Measurements from ENCODE around the gene L1CAM.

L1CAM gene, protein sequence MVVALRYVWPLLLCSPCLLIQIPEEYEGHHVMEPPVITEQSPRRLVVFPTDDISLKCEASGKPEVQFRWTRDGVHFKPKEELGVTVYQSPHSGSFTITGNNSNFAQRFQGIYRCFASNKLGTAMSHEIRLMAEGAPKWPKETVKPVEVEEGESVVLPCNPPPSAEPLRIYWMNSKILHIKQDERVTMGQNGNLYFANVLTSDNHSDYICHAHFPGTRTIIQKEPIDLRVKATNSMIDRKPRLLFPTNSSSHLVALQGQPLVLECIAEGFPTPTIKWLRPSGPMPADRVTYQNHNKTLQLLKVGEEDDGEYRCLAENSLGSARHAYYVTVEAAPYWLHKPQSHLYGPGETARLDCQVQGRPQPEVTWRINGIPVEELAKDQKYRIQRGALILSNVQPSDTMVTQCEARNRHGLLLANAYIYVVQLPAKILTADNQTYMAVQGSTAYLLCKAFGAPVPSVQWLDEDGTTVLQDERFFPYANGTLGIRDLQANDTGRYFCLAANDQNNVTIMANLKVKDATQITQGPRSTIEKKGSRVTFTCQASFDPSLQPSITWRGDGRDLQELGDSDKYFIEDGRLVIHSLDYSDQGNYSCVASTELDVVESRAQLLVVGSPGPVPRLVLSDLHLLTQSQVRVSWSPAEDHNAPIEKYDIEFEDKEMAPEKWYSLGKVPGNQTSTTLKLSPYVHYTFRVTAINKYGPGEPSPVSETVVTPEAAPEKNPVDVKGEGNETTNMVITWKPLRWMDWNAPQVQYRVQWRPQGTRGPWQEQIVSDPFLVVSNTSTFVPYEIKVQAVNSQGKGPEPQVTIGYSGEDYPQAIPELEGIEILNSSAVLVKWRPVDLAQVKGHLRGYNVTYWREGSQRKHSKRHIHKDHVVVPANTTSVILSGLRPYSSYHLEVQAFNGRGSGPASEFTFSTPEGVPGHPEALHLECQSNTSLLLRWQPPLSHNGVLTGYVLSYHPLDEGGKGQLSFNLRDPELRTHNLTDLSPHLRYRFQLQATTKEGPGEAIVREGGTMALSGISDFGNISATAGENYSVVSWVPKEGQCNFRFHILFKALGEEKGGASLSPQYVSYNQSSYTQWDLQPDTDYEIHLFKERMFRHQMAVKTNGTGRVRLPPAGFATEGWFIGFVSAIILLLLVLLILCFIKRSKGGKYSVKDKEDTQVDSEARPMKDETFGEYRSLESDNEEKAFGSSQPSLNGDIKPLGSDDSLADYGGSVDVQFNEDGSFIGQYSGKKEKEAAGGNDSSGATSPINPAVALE

DNA sequence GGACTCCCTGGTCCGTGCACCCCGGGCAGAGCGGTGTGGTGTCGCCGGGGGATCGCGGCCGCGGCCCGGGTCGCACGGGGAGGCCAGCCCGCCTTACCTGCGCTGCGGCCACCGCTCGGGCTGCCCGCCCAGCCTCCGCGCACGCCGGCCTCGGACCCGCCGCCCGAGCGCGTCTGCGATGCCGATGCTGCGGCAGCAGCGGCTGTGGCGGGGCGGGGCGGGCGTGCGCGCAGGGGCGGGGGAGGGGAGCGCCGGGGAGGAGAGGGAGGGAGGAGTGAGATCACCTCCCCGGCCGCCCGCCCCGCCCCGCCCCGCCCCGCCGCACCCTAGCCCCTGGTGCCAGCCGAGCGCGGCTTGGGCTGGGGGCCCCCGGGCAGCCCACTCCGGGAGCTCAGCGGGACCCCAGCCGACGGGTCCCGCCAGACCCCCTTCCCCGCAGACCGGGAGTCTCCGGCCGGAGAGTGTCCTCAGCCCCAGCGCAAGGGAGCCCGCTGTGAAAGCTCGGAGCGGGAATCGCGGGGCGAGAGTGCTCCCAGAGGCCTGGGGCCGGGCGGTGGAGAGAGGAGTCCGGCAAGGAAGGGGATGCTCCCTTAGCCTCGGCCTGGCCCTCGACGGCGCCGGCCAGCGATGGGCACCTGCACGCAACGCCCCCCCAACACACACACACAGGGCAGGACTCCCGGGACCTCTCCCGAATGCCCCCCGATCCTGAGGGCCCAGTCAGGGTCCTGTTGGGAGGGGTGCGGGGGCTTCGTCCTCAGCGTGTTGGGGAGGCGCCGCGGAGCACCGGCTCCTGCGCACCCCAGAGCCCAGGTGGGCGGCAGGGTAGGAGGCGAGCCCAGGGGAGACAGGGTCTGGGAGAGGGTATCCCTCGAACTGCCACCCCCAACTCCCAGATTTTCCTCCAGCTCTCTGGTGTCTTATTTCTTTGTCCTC lies at the start of gene L1CAM:
Gene L1CAM (minus strand): TSS at position 206 of the 936 bp plus-strand sequence. CDS start 10,337 bp downstream, outside the sequence.
- DNase-seq (ENCODE audit: low spot score), result peak; percentile 35

DNA sequence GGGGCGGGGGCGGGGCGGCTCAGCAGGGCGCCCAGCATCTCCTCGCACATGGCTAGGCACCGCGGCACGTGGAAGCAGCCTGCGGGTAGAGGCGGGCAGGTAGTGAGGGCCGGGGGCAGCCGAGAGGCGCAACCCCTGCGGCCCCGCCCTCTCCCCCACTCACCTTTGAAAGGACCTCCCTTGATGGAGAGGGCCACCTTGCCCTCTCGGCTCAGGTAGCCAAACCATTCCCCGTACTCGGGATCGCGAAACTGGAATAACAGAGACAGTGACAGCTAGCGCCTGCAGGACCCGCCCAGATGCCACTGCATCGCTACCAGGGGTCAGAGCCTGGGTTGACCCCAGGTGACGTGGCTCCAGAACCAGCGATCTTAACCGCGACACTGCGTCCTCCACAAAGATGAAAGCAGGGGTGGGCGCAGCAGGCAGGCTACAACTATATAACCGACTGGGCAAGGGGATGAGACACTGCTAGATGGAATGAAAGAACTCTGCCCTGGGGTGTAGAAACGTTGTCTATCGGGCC lies 49.4 kb upstream of the L1CAM start:
- DNase-seq (ENCODE audit: low spot score), result no peak

DNA sequence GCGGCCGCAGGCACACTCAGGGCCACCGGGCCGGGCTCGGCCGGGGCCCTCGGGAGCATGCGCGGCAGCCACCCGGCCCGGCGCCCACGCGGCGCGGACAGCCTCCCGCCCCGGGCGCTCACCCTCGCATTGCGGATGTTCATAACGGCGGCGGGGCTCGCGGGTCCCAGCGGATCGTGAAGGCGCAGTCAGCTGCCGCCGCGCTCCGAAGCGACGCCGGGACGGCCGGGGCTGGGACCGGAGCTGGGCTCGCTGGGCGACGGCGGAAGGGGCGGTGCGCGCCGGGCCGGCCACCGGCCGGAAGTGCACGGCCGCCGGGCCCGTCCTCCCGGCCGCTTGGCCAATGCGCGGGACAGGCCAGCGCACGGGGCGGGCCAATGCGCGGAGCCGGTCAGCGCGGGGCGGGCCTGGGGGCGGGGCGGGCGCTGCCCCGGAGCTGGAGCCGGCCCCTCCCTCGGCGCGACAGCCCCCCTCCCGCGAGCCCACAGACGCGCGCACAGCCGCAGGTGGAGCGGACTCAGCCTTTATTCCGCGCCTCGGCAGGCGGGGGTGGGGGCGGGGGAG lies 48.9 kb upstream of the L1CAM start, which contains the start of gene NAA10:
Gene NAA10 (minus strand): TSS at position 276 of the 564 bp plus-strand sequence. CDS start 133 bp downstream, at position 143.
- DNase-seq (ENCODE audit: low spot score), result peak; percentile 83

DNA sequence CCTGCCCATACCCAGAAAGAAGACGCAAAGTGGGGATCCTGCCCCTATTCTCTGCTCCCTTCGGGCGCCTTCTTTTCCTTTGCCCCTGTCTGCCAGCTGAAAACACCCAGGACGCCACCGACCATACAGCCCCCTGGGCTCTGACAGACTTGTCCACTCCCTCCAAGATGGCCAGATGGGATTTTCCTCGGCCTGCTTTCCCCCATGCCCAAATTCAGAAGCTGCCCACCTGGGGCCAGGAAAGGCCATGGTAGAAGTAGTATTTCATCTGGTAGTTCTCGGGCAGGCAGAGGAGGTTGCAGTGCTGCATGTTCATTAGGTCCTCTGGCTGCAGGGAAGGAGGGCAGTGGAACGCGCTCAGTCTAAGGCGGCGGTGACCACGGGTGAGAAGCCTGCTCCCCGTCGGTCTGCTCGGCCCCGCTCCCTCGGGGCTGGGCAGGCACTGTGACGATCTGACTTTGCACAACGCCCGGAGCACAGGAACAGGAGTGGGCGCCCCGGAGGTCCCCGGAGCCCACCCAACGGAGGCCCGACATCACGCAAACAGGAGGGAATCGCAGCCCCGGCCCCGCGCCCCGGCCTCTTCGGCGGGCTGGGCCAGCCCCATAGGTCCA lies 48.3 kb upstream of the L1CAM start:
- no peak for DNase-seq (ENCODE audit: low spot score)

DNA sequence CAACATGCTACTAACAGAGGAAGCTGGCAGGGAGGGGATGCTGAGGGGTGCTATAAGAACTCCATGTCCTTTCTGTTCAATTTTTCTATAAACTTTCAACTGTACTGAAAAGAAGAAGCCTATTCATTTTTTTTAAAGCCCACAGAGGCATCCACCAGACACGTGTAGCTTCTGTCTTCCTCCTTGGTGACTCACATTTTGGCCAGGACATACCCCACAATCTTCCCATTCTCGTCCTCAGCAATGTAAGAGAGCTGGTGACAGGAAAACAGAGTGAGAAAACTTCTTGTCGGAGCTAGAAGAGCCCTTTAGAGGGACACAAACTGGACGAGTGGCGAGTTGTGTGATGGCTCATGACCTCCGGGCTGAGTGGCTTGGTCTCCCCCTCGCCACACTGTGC lies 47.8 kb upstream of the L1CAM start:
- peak; percentile 44 for DNase-seq (ENCODE audit: low spot score)

DNA sequence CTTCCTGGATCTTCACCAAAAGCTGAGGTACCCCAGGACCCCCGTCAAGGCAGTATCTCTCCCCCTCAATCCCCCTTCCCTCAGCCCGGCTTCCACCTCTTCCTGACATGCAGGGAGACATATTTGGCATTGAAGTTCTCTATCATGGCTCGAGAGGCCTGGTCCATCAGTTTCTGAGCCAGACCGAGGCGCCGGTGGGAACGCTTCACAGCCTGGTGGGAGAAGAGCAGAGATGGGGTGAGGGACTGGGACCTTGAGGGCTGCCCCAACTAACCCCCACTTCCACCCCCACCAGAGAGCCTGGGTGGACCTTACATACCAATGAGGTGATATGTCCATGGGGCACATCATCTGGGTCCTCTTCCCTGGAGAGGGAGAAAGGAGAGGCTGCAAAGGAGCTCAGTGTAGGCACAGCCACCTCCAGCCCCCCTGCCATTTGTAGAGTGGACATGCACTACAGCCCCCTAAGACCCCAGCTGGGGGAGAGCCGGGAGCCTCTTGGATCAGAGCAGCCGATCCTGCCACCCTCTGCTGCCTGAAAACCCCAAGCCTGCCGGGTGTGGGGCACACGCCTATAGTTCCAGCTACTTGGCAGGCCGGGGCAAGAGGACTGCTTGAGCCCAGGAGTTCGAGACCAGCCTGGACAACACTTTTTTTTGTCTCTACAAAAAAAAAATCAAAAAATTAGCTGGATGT lies 46.4 kb upstream of the L1CAM start:
- DNase-seq (ENCODE audit: low spot score), result no peak

DNA sequence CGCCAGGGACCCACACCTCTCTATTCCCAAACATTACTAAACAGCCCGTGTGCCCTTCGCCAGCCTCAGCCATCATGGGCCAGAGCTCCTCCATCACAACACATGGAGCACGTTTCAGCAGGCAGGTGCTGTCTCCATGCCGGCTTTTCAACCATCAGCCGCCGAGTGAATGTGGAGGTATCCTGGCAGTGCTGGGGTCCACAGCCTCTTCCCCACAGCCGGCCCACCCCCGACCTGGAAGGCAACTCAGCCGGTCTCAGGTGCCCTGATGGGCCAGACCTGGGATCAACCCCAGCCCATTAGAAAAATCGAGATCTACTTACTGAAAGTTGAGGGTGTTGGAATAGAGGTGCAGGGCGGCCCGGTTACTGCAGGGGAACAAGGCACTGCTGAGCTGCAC lies 45.8 kb upstream of the L1CAM start:
- DNase-seq (ENCODE audit: low spot score), result no peak

DNA sequence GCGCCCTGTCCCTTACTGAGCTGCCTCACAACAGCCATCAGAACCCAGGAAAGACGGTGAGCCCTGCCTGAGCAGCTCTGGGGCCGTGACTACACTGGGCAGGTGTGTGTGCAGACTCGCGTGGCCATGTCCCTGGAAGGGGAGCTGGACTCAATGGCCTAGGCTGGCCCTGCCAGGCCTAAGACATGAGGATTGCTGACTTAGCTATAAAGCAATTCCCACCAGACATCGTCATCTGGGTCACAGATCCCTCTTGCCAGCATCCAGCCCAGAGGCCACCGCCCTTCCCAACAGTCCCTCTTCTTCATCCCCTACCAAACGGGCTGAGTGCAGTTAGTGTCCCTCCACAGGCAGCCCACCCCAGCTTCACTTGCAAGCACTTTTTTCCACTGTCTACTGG lies 45.2 kb upstream of the L1CAM start:
- DNase-seq (ENCODE audit: low spot score), result no peak

DNA sequence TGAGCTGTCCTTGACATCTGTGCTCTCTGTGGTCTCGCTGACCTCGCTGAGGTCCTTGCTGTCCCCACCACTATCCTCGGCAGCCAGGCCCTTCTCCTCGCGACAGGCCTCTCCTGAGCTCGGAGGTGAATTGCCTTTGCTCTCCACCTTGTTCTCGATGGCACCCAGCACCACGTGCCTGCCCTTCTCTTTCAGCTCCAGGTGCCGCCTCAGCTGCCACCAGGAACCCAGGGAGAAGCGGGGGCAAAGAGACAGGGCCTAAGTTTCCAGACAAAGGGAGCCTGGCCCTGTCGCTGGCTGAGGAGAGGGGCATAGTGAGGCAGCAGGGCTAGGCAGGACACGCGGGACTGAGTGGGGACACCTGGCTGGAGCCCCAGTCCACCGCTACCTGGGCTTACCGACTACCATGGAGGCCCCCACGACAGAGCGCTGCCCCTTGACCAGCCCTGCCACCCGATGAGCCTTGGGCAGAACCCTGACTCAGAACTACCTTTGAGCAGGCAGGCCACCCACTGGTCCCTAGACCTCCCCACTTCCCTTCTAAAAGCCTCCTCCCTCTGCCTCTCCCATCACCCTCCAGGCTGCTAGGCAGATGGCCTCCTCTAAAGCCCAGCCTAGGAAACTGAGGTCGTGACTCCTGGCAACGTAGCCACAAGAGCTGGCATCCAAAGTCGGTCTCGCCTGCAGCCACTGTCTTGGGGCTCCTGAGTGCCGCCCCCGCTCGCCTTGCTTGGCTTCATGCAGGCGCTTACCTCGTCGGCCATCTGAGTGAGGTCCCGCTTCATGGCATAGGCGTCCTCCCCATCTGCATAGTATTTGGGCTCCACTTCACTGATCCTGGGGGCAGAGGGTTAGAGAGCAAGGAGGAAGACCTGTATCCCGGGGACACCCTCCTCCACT lies 44.3 kb upstream of the L1CAM start:
- no peak for DNase-seq (ENCODE audit: low spot score)

DNA sequence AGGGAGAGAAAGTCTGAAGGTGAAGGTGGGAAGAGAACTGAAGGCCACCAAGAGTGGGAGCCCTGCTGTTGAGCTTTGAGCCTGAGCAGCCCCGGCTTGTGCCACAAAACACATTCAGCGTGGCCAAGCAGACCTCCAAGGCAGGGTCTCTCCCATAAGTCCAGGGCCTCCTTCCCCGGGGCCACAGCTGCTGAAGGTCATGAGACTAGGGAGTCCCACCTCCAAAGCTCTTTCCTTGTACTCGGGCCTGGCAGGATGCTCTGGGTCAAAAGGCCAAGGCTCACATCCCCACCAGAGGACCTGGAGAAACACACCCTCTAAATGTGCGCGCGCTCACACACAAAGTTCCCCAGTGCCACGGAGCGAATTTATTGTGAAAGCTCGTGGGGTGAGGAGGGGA lies 43.6 kb upstream of the L1CAM start:
- DNase-seq (ENCODE audit: low spot score), result no peak

DNA sequence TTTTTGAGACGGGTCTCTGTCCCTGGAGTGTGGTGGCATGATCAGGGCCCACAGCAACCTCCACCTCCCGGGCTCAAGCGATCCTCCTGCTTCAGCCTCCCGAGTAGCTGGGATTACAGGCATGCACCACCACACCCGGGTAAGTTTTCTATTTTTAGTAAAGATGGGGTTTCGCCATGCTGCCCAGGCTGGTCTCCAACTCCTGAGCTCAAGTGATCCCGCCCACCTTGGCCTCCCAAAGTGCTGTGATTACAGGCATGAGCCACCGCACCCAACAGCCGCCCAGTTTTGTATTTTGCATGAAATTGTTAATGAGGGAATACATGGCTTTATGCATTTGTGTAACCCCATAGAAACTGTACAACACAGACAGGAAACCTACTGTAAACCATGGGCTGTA lies 42.9 kb upstream of the L1CAM start:
- no peak for DNase-seq (ENCODE audit: low spot score)

DNA sequence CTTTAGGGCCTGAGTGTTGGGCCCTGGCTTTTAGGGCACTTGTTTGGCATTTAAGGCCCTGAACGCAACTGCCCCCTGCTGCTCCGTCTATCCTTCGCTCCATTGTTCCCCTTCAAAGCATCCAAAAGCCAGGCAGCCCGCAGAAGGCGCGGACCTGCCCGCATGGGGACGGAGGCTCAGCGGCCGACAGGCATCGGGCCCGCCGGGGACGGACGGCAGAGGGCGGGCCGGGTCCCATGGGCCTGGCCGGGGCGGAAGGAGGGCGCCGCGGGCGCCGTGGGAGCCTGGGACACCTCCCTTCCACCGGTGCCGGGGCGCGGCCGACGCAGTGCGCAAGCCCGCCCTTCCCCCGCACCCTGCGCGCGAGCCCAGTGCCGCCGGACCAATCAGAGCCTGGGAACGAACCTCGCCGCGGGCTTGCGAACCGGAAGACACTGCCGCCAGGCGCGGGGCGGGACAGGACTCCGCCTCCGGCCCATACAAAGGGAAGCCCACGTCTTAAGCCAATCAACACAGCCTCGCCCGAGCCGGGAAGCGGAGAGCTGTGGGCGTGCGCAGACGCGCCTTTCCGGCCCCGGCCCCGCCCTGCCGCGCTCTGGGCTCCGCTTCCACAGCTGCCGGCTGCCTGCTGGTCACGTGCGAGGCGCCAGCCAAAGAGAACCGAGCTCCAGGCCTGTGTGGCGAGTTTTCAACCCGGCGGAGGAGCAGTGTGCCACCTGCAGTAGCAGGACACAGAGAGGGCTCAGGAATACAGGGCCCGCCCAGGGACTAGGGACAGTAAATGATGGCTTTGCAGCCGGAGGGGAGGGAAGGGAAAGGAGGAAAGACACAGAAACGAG lies 42.2 kb upstream of the L1CAM start:
- DNase-seq (ENCODE audit: low spot score), result peak; percentile 98

DNA sequence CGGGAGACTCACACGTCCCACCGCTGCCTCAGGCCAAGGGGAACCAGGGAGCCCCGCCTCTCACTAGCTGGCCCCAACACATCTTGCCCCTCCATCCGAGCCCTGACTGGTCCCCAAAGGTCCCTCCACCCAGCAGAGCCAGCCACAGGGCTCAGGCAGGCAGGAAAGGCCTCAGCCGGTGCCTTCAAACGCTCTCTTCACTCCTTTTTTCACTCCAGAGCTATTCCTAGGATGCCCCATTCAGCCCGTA lies 41.6 kb upstream of the L1CAM start:
- DNase-seq (ENCODE audit: low spot score), result no peak

DNA sequence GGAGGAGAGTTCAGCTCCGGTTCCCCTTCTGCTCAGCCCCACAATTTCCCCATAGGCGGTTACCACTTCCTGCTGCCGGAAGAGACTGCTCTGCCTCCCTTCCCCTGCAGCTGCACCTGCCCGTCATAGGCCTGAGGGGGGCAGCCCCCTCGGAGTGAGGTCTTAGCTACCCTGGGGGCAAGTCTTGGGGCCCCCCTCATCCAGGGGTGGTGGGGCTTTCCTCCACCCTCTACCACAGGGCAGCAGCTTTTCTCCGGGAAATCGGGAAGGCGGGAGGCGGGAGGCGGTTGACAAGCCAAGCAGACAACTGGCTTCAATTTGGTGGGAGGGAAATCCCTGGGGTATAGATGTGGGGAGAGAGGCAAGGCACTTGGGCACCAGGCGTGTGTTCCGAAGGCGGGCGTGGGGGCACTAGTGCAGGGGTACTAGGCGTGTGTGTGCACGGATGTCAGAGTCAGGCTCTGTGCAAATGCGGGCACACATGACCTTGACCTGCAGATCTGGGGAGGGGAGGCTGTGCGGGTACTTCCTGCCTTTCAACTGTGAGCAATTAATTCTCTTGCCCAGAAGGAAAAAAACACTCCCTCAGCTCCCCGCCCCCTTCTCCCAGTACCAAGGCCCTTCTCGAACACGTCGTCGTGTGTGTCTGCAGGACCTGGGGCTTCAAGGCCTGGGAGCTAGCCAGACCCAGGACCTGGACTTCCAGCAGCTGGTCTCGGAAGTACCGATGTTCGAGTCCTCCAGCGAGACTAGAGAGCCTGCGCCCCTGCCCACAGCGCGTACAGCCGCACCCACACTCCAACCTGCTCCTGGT lies 41.1 kb upstream of the L1CAM start:
- peak; percentile 52 for DNase-seq (ENCODE audit: low spot score)

DNA sequence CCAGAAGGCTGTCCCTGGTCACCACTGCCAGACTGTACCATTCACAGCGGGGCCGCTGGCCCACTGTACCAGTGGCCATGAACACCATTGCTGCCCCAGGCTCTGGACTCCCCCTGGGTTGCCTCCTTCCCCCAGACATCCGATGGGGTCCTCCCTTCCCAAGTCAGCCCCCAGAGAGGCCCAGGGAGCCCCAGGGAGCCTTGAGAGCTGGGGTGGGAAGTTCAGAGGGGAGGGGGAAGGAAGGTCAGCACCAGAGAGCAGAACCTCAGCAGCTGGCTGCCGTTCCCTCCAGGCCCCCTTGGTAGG lies 40.5 kb upstream of the L1CAM start:
- peak; percentile 4 for DNase-seq (ENCODE audit: low spot score)

DNA sequence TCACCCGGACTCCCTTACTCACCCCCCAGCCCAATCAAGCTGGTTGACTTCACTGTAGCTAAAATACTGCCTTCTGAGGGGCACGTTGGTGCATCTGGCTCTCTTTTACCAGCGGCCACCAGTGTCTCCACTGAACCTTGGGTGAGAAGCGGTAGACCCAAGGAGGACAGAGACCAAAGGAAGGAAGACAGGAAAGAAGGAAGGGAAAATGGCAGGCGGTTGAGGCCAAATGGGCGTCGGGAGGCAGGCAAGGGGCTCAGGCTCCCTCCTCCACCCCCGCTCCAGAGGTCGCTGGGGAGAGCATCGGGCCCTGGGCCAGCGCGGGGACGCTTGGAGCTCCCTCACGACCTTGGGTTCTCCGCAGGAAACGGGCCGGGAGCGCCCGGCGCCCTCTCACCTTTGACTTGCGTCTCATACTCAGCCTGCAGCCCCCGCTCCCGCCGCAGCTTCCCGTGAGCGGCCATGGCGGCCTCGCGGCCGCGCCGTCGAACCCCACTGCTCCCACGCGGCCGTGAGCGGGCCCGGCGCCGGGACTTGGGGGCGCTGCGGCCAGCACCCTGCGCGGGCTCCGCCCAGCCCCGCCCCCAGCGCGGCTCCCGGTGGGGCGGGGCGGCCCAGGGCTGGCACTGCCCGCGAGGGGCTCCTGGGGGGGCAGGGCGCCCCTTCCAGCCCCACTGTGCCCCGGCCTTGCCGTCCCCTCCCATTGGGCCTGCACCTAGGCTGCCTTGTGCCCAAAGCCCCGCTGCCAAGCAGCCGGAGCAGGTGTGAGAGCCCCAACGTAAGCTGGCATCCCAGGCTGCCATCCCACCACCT lies 40.0 kb upstream of the L1CAM start, which contains the start of gene ARHGAP4:
Gene ARHGAP4 (minus strand): TSS at position 526 of the 813 bp plus-strand sequence. CDS start 62 bp downstream, at position 464.
- peak; percentile 26 for DNase-seq (ENCODE audit: low spot score)

All from kidney tubule cell (primary cell).